Rectal smooth muscle tissue (tissue), 1 donor: ENCODE measurements around the gene IP6K2.
A peak's percentile ranks its signal among the peaks of the same experiment; 100 is the strongest.
"Not testable (repeated sequence)": the region's sequence is repeated elsewhere in the genome, so short reads cannot be mapped to it uniquely, and the experiment has no call there.

Experiments used
- H3K27ac ChIP-seq: one replicate; pipeline ENCODE4 v1.7.0; 2013; ENCODE audit warnings: low read depth, low read length, inconsistent platforms
- H3K27me3 ChIP-seq: one replicate; pipeline ENCODE4 v1.7.0; 2013; ENCODE audit warnings: low read length; ENCODE audit not compliant: control insufficient read depth, insufficient read depth
- H3K36me3 ChIP-seq: one replicate; pipeline ENCODE4 v1.7.0; 2013; ENCODE audit warnings: low read length; ENCODE audit not compliant: control insufficient read depth, insufficient read depth
- H3K4me1 ChIP-seq: one replicate; pipeline ENCODE4 v1.7.0; 2013; ENCODE audit warnings: low read length; ENCODE audit not compliant: control insufficient read depth, insufficient read depth
- H3K4me3 ChIP-seq: one replicate; pipeline ENCODE4 v1.7.0; 2013; ENCODE audit warnings: low read length
- H3K9ac ChIP-seq: one replicate; pipeline ENCODE4 v1.7.0; 2013; ENCODE audit warnings: low read length

IP6K2 gene

DNA sequence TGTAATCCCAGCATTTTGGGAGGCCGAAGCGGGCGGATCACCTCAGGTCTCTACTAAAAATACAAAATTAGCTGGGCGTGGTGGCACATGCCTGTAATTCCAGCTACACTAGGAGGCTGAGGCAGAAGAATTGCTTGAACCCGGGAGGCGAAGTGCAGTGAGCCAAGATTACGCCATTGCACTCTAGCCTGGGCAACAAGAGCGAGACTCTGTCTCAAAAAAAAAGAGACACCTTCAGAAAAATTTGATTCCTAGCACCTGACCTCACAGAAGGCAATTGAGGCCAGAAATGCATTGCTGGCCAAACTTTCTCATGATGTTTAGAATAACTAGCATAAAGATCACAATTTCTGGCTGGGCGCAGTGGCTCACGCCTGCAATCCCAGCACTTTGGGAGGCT, 24.2 kb upstream of the IP6K2 start:
- not testable (repeated sequence) for H3K9ac ChIP-seq, H3K27ac ChIP-seq, H3K36me3 ChIP-seq, H3K27me3 ChIP-seq, H3K4me3 ChIP-seq
- peaks cover 12% of the 10 kb centered on the region for H3K4me1 ChIP-seq

DNA sequence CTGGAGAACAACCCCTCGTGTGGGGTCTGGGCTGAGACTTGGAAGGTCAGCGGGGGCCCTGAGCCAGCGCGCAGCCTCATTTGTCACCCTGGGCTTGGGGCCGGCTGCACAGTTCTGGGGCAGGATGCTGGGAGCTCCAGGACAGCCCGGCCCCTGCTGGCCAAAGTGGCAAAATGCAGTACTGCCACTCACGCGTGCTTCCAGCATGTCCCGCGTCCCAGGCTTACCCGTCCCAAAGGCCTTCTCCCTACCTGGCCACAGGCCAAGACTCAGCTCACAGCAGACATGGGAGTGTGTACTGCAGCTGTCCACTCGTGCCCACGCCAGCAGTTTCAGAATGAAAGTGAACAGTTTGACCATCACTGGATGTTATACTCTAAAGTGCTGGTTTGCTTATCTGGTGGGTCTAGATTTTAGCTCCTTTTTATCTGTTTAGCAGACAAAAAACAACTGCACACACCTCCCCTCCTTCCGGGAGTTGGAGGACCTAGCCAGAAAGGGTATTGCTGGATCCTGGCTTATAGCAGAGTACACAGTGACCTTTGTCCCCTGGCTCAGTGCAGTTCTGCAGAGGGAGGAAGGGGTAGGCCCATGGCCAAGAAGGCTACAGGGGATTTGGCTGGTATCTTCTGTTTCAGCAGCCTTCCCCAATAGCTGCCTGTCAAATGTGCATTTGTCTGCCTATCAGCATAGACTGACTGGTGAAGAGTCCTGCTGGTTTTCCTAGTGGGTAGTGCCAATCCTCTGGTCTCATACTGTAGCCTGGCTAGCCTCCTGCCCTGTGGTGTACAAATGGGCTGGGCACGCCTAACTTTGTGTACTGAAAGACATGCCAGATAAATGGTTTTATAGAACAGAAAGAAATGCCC, 23.2 kb upstream of the IP6K2 start:
- H3K4me3 ChIP-seq: peak overlapping the region; percentile 42
- H3K4me1 ChIP-seq: peaks cover 12% of the 10 kb centered on the region

DNA sequence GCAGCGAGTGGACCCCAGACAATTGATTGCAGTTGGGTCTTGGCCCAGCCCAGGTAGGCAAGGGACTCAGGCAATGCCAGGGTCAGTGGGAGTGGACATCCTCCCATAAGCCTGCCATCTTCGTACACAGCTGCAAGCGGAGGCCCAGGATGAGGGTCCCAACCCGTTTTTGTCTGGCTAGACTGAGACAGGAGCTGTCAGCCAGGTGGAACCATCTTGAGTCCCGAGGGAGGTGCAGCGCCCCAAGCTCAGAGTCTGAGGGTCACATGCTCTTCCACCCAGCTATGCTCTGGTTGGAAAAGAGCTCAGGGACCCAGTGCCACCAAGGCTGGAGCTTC, 22.6 kb upstream of the IP6K2 start:
- Histone ChIP-seq H3K9ac (peak overlapping the region; percentile 0), H3K27me3 (no peaks in the 10 kb centered on the region), H3K27ac (peak overlapping the region; percentile 42), H3K36me3 (no peaks in the 10 kb centered on the region), H3K4me1 (peaks cover 12% of the 10 kb centered on the region), H3K4me3 (peak overlapping the region; percentile 42)

More for the DNA sequence above, 23.2 kb upstream of the IP6K2 start:
- Histone ChIP-seq H3K9ac (no peak overlapping the region), H3K27ac (peak overlapping the region; percentile 62), H3K36me3 (no peaks in the 10 kb centered on the region), H3K27me3 (no peaks in the 10 kb centered on the region)

DNA sequence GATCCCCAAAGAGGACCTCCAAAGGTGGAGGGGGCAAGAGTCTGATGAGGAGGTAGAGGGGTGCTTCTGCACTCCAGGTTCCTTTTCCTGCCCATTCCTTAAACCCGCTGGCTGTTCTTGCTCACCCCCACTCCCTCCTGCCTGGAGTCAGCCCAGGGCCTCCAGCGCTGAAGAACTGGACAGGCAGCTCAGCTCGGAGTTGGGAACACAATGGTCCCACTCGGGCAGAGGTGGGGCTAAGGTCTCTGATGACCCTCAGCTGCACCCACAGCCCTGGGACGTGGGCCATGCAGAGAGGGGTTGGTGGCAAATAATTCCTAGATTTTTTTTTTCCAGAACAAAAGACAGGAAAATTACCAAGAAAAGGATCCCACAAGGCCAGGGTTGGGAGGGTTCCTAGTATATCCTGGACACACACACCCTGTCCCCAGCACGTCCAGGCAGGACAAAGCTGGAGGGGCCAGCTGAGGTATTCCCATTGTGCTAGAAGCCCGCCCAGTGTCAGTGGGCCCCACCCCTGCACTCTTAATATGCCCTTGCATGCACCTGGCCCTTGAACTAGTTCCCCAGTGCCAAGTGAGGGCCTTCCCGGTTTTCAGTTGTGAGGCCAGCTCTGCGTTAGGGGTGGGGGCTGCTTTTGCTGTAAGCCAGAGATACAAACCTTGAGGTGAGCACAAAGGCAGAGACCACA, 22.1 kb upstream of the IP6K2 start:
- no peaks in the 10 kb centered on the region for H3K36me3 ChIP-seq
- peak overlapping the region; percentile 0 for H3K9ac ChIP-seq
- no peaks in the 10 kb centered on the region for H3K27me3 ChIP-seq
- peaks cover 12% of the 10 kb centered on the region for H3K4me1 ChIP-seq
- peak overlapping the region; percentile 43 for H3K27ac ChIP-seq
- peak overlapping the region; percentile 42 for H3K4me3 ChIP-seq

DNA sequence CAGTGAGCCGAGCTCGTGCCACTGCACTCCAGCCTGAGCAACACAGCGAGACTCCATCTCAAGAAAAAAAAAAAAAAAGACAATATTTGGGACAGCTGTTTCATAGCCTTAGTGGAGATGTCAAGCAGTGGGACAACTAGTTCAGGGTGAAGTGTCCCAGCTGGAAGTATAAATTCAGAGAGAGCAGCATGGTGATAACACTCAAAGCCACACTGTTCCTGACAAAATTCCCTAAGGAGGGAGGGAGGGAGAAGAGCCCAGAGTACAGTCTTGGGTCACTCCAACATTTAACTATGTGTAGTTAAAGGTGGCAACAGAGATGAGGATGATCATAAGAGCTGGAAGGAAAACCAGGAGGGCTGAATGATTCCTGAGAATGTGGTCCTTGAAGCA, 21.1 kb upstream of the IP6K2 start:
- no peak overlapping the region for H3K9ac ChIP-seq
- no peak overlapping the region for H3K4me3 ChIP-seq

DNA sequence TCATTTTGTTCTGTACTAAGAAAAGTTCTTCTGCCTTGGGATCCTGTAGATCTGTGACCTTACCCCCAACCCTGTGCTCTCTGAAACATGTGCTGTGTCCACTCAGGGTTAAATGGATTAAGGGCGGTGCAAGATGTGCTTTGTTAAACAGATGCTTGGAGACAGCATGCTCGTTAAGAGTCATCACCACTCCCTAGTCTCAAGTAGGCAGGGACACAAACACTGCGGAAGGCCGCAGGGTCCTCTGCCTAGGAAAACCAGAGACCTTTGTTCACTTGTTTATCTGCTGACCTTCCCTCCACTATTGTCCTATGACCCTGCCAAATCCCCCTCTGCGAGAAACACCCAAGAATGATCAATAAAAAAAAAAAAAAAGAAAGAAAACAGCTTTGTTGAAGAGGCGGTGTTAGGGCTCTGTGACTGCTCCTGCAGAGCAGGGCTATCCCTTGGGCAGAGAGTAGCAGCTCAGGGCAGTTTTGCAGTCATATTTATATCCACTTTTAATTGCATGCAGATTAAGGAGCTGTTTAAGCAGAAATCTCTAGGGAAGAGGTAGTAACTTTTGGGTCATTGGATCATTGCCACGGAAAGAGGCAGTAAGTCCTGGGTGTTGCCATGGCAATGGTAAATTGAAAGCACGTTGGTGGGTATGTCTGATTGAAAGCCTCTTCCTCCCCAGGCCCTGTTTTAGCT, 18.2 kb upstream of the IP6K2 start:
- not testable (repeated sequence) for H3K9ac ChIP-seq, H3K27me3 ChIP-seq, H3K36me3 ChIP-seq, H3K4me3 ChIP-seq, H3K27ac ChIP-seq, H3K4me1 ChIP-seq

More for the DNA sequence above, 21.1 kb upstream of the IP6K2 start:
- H3K27me3 ChIP-seq: no peaks in the 10 kb centered on the region
- no peaks in the 10 kb centered on the region for H3K36me3 ChIP-seq
- H3K4me1 ChIP-seq: peaks cover 12% of the 10 kb centered on the region
- H3K27ac ChIP-seq: peak overlapping the region; percentile 43

DNA sequence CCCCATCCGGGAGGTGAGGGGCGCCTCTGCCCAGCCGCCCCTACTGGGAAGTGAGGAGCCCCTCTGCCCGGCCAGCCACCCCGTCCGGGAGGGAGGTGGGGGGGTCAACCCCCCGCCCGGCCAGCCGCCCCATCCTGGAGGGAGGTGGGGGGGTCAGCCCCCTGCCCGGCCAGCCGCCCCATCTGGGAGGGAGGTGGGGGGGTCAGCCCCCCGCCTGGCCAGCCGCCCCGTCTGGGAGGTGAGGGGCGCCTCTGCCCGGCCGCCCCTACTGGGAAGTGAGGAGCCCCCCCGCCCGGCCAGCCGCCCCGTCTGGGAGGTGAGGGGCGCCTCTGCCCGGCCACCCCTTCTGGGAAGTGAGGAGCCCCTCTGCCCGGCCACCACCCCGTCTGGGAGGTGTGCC, 17.5 kb upstream of the IP6K2 start:
- not testable (repeated sequence) for H3K4me1 ChIP-seq, H3K36me3 ChIP-seq, H3K27me3 ChIP-seq, H3K9ac ChIP-seq, H3K4me3 ChIP-seq, H3K27ac ChIP-seq

DNA sequence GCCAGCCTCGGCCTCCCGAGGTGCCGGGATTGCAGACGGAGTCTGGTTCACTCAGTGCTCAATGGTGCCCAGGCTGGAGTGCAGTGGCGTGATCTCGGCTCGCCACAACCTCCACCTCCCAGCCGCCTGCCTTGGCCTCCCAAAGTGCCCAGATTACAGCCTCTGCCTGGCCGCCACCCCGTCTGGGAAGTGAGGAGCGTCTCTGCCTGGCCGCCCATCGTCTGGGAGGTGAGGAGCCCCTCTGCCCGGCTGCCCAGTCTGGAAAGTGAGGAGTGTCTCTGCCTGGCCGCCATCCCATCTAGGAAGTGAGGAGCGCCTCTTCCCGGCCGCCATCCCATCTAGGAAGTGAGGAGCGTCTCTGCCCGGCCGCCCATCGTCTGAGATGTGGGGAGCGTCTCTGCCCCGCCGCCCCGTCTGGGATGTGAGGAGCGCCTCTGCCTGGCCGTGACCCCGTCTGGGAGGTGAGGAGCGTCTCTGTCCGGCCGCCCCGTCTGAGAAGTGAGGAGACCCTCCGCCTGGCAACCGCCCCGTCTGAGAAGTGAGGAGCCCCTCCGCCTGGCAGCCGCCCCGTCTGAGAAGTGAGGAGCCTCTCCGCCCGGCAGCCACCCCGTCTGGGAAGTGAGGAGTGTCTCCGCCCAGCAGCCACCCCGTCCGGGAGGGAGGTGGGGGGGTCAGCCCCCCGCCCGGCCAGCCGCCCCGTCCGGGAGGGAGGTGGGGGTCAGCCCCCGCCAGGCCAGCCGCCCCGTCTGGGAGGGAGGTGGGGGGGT, 16.9 kb upstream of the IP6K2 start:
- H3K4me1 ChIP-seq, H3K9ac ChIP-seq, H3K27me3 ChIP-seq, H3K4me3 ChIP-seq, H3K27ac ChIP-seq, H3K36me3 ChIP-seq: not testable (repeated sequence)

DNA sequence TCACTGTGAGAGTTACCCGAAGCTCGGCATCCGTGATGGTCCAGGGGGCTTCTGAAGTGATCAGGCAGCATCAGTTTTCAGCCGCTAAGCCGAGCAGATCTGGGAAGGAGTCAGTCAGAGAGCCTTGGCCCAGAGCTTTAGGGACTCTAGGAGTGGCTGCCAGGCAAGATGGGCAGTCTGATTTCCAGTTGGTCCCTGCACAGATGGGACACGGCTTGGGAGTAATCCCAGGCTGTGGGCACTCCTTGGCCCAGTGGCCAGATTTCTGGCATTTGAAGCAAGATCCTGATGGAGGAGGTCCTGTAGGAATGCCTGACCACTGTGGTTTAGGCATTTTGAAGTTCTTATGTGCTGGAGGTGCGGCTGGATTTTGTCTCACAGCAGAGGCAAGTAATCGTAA, 10.5 kb upstream of the IP6K2 start:
- no peaks in the 10 kb centered on the region for H3K36me3 ChIP-seq
- H3K27ac ChIP-seq: no peak overlapping the region
- no peaks in the 10 kb centered on the region for H3K4me1 ChIP-seq
- H3K27me3 ChIP-seq: no peaks in the 10 kb centered on the region
- H3K9ac ChIP-seq: no peak overlapping the region
- H3K4me3 ChIP-seq: no peak overlapping the region

DNA sequence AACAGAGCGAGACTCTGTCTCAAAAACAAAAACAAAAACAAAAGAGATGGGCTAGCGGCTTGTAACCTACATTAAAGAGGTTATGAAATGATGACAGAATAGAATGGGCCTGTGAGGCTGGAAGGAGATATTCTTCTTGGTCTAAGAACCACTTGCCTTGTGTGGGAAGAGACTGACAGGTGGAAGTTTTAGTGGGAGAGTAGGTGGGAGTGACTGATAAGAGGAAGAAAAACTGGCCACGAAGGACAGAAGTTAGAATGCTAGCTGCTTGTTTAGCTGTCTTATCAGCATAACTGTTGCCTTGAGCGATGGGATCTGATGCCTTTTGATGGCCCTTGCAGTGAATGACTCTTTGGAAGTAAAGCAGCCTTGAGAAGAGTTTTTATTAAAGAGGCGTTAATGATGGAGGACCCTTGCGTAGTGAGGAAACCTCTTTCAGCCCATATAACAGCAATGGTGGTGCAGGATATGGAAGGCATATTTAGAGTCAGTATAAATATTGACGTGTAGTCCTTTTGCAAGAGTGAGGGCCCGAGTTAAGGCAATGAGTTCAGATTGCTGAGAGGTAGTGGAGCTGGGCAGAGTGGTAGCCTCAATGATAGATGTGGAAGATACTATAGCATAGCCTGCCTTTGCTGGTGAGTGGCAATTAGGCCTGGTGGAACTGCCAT, 8.3 kb upstream of the IP6K2 start:
- not testable (repeated sequence) for H3K9ac ChIP-seq, H3K27me3 ChIP-seq, H3K36me3 ChIP-seq, H3K4me1 ChIP-seq, H3K27ac ChIP-seq, H3K4me3 ChIP-seq

DNA sequence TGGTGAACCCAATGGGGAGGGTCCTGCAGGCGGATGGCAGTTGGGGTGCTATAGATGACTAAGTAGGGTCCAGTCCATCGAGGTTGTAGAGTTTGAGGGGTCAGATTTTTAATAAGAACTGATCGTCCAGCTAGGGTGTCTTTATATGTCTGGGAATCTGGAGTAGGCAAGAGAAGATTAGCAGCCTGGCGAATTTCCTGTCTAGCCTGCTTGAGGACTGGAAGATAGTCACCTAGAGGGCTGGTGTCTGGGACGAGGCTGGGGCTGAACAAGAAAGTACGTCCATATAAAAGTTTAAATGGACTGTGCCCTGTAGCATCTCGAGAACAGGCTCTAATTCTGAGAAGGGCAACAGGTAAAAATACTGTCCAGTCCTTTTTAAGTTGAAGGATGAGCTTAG, 6.7 kb upstream of the IP6K2 start:
- Histone ChIP-seq H3K4me3 (no peak overlapping the region), H3K9ac (no peak overlapping the region), H3K4me1 (no peaks in the 10 kb centered on the region), H3K27ac (no peak overlapping the region), H3K36me3 (no peaks in the 10 kb centered on the region), H3K27me3 (no peaks in the 10 kb centered on the region)

DNA sequence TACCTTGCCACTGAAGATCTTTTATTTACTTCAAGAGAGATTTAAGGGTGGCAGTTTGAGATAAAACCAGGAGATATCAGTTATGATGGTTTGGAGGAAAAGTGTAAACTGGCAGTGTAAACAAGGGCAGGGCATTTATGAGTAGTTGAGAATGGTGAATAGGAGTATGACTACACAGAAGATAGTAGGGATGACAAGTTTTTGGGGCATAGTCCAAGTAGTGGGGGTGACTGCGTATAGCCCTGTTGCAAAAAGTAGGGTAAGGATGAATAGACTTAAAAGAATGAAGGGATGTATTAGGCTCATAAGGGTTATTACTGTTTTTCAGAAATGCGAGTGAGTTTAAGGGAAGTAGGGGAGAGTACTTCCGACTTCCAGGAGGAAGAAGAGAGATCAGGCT, 6.3 kb upstream of the IP6K2 start:
- not testable (repeated sequence) for H3K9ac ChIP-seq, H3K36me3 ChIP-seq, H3K27ac ChIP-seq, H3K4me1 ChIP-seq, H3K27me3 ChIP-seq, H3K4me3 ChIP-seq
